IPS-NIHi7 (cell line): ENCODE measurements around the gene QRFP.

ENCODE experiments used
- DNase-seq: peaks from one replicate; pipeline ENCODE4 v3.0.0; 2012; ENCODE audit warnings: mixed read lengths; ENCODE audit errors: extremely low spot score

Gene QRFP

DNA sequence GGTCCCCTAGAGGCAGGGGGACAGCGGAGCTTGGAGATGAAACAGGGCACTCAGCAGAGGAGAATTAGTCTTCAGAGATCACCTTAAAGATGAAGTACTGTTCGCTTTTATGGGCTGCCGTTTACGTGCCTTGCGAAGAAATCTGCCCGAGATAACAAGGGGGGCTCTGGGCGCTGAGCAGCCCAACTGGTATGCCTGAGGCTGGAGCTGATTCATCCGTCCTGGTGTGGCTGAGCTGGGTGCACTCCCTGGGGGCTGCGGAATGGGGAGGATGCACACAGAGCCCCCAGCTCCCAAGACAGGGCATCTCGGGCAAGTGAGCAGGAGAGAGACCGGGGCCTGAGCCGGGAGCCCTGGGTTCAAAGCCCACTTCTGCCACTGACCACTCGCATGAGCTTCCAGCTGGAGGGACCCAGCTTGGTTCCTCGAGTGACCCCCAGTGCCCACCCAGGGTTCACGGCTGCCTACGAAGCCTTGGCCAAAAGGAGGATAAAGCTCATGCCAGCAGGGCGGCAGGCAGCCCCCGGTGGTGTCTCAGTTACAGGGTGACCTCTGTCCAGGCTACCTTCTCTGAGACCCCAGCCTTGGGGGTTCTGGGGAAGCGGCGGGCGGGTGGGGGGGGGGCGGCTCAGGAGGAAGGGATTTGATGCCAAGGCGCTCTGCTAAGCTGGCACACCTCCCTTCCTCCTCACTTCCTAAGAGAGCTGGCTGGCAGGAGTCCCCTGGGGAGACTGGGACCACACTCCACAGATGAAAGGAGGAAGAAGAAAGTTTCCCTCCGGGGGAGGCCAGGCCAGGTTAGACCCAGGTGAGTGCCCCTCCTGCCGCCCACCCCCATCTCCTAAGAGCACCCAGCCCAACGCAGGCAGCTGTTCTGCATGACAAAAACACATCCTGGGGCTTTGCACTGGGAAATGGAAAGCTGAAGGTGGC is 36.8 kb upstream of the QRFP start:
- peak; percentile 39 for DNase-seq

DNA sequence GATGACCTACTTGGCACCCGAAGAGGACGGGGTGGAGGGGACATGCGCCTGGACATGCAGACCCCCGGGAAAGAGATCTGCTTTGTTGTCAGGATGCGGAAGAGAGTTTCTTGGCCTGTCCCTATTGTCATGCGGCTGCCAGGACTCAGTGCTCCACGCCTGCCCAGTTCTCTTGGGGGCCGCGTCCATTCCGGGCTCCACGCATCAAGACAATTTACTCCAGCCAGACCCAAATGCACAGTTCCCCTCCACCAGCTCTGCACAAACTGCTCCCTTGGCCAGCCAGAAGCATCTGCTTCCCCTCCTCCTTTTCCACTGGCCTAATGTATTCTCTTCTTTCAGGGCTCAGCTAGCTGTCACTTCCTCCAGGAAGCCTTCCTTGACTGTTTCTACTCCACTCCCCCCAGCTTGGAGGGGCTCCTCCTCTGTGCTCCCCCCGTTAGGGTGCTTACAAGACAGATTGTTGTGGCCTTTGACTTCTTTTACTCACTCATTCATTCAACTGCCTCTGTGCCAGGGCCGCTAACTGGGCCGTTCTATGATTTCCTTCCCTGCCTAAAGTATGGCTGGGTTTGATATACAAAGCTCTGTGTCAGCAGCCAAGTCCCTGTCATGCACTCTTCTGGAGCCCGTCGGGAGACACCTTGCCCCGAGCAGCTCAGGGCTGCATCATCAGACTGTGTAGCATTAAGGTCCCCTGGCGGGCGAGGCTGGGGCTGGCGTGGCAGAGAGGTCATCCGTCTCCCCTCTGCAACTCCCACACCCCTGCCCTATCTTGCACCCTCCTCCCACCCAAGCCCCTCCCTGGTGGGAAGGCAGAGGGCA is 35.9 kb upstream of the QRFP start:
- peak; percentile 56 for DNase-seq

DNA sequence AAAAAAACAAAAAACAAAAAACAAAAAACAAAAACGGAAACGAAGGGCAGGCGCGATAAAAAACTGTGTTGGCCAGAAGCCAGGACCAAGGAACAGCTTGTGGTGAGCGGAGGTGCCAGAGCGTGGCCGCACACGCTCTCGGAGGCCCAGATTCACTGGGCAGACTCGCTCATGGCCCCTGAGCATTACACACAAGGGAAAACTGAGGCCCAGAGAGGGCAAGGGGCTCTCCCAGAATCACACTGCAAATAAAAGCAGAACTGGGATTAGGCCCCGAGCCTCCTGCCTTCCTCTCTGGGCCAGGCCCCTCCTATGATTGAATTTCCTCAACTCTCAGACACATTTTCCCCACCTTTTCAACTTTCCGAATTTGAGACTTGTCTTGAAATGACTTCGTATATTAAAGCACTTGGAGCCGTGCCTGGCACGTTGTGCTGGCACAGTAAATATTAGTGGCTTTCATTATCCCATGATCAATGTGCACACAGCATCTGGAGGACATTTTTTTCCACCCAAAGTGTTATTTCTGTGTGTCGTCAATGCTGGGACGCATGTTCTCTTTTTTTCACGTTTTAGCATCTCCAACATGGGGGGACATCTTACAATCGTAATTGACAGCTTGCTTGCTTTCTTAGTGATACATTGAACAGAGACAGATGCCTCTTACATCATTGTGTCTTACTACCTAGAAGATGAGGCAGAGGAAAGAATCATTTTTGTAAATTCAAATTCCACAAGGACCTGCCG is 35.1 kb upstream of the QRFP start:
- no peak for DNase-seq

DNA sequence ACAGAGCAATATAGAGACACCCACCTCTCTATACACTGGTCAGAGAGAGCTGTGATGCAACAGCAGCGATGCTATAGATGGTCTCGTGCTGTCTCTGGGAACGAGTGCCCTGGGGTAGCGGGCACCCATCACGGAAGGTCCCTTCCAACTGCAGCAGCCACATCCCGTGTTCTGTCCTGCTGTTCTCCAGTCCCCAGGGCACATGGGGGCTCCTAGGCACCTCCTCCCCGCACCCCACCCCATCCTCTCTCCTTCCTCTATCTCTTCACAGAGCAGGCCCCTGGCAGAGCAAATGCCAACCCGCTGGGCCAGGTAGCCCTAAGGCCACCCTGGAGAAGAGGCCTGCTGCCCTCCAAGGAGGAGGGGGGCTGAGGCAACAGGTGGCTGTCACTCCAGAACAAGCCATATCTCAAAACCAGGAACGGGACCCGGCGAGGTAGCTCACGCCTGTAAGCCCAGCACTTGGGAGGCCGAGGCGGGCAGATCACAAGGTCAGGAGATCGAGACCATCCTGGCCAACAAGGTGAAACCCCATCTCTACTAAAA is 34.3 kb upstream of the QRFP start:
- DNase-seq: no peak

DNA sequence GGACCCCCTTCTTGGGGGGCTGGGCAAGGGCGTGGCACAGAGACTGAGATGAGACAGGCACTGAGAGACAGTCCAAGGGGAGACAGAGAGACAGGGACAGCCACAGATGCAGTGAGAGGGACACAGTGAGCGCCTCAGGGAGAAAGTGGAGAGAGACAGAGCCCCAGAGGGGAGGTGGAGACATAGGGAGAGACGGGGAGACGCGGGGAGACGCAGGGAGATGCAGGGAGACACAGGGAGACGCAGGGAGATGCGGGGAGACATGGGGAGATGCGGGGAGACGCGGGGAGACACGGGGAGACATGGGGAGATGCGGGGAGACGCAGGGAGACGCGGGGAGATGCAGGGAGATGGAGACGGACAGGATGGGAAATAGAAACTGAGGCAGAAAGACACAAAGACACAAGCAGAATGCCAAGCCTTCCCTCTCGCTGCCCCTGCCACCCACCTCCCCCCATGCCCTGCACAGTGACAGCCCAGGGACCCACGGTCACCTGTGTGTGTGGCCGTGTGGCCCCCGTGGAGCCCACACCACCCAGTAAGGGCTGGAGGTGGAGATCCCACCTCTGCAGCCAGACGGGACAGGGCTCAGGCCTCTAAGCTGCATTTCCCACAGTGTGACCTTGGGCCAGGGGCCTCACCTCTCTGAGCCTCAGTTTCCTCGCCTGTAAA is 33.7 kb upstream of the QRFP start:
- DNase-seq: no peak

DNA sequence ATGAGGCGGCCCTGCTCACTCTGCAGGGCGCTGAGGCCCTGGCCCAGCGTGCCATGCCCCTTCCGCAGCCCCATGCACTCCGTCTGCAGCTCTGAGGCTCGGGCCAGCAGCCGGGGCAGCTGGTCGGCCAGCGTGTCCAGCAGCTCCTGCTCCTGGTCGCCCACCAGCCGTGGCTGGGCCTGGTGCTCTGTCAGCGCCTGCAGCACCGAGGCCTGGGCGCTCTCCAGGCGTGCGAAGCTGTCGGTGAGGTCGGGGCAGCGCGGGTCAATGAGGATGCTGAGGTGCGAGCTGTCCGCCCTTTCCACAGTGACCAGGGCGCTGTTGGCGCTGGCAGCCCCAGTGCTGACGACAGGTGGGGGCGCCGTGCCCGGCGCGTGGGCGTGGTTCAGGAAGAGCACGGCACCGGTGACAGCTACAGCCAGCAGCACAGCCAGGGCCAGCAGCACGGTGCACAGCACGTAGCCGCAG is 33.0 kb upstream of the QRFP start:
- no peak for DNase-seq

DNA sequence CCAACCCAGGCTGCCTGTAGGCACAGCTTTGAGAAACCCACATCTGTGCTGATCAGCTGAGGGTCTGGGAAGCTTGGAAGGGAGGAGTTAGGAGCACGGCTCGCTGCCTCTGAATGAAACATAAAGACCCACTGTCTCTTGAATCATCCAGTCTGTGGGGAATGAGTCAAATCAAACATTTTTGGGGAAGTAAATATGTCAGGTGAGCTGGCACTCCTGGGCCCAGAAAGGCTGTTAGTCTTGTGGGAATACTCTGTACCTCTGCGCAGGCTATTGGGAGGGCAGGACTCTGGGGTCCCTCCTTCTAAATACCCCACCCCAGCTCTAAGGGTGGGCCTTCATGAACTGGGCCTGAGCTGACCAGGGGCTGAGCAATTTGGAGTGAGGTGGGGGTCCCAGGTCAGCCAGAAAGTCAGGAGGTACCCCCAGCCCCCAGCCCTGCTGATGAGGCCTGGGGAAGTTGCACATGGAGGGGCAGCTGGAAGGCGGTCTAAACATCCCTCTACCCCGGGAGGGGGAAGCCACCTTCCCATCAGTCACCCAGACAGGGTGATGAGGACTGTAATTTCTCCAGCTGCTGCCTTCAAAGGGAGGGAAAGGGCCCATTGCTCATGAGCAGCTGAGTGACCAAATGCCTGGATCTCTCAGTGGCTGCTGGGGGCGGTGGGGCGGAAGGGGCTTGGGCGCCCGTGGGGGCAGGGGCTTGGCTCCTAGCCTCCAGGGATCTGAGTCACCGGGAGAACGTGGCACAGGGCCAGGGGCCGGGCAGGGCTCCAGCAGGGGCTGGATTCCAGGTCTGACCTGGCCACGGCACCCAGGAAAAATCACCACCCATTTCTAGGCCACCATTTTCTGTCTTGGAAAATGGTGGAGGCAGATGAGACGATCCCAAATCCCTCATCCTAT is 31.6 kb upstream of the QRFP start:
- DNase-seq: no peak

DNA sequence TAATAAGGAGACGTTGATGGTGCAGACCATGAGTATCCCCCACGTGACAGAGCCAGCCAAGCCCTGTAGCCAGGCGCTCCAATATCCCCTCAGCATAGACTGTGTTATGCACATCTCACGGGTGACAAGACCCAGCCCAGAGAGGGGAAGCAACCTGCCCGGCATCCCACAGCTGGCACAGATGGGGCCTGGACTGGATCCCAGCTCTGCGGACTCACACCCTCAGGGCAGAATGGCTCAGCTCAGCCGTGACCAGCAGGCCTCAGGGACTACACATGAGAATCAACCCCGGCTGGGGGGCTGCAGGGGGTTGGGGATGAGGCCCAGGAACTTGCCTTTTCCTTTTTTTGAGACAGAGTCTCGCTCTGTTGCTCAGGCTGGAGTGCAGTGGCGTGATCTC is 30.7 kb upstream of the QRFP start:
- no peak for DNase-seq

DNA sequence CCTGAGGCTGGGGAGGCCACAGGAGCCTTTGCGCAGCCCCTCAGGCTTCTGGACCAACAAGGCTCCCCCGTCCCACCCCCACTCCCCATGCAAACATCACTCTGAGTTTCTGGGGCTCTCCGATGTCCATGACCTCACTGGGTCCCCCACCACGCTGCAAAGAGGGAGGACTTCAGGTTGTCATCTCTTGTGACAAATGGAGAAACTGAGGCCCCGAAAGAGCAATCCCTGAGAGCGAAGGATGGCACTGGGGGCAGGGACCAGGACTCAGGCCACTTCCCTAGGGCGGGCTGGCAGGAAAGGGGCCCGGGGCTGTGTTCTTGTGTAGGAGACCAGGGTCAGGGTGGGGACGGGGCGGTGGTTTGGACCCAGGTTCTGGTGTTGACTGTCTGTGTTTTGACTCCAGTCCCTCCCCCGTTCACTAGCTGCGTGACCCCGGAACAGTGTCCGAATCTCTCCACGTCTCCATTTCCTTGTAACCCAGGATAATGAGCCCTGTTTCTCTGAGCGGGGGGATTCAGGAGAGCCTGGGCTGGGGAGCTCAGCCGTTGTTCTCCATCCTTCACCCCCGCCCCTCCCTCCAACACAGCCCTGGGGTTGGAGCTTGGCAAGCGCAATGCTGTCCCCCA is 28.6 kb upstream of the QRFP start:
- no peak for DNase-seq

DNA sequence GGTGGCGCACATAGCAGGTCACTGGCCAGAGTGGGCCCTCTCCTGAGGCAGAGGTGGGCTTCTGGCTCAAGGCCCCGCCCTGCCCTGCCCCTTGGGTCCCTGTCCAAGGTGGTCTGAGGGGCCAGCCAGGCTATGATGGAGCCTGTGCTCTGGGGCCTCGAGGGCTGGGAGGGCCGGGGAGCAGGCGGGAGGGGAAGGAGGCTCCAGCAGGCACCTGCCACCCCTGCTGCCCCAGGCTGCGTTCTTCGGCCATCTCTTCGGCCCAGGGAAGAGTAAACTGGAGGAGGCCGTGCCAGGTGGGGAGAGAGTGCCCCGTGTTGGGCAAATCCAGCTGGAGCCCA is 27.8 kb upstream of the QRFP start:
- DNase-seq: no peak

DNA sequence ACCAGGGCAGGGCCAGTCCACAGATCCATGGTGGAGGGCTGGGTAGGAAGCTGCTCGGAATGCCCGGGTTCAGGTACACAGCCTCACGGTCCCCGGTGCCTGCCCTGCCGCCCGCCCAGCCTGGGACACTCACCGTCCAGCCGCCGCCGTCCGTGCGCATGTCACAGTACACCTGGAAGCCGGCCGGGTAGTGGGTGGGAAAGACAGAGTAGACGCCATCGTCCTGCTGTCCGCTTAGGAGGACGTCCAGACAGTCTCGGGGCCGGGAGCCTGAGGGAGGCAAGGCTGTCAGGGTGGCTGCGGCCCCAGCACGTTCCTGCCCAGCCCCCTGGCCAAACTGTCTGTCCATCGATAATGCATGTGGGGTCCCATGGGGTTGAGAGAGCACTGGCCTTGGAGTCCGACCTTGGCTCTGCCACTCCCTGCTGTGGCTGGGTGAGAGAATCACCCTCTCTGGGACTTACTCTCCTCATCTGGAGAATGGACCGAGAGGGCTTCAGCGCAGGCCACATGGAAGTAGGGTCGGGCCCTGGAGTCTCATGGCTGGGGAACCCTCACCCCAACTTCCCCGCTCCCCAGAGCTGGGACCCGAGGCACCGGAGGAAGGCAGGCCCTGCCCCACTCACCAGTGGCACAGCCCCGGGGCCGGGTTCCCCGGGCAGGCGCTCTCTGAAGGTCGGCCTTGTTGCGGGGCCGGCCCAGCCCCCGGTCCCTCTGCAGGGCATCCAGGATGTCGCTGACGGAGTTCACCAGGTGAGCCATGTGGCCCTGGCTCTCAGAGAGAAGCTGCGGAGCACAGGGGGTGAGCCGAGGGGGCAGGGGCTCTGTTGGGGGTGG is 27.2 kb upstream of the QRFP start:
- DNase-seq: no peak

DNA sequence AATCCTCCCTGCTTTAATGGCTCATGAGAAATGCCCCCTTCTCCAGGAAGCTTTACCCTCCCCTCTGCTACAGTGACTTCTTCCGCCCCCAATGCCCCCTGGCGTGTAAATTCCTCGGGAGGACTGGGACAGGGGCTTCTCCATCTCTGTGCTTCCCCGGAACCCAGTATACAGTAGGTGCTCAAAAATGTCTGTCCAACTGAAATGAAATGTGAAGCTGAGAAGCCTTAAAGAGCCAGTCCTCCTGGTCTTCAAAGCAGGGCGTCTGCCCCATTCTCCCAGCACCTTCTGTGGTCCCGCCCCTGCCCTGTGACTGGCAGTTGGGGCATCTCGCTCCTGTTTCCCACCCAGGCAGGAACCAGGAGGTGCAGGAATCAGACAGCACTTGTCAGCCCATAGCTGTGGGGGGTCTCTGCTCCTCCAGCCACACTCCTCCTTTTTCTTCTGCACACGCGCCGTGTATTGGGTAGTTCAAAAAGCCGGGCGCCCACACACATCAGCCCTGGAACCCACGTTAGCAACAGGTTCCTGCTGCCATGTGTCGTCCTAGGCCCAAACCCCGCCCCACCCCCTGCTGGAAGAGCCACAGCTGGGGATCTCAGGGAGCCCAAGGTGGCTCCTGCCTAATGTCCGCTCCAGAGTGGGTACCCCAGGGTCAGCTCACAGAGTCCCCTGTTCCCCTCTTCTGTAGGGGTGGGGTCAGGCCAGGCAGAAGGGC is 26.4 kb upstream of the QRFP start:
- no peak for DNase-seq

DNA sequence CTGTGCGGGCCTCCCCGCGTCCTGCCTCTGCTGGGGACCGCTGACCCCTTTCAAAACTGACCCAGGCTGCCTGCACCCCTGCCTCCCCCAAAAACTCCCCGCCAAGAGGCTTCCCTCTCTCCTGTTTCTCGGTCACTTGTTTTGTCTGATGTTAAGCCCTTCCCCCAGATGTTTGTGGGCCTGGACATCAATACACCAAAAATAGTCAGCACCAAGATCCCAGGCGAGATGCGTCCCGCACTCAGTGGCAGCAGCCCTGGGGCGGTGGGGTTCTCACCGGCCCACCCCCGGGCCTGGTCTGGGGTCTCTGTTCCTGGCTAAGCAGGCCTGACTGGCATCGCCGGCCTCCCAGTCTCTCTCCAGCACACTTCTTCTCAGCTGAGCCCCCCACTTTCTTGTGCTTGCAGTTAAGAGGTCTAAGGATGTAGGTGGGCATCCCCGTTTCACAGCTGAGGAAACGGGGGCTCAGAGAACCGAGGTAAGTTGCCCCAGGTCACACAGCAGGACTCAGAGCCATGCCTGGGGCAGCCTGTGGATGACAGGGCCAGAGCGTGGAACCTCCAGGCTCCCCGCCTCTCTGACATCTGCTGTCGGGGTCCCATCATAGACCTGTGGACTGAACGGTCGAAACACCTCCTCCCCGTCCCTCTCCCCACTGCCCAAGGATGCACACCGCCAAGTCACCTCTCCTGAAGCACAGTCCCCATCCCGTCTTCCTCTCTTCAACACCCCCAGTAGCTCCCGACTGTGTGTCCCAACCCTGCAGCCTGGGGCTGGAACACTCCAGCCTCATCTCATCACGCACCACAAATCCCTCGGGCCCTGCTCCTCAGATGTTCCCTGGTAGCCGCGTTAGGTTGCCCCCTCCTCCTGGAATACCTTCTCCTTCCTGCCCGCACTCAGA is 25.6 kb upstream of the QRFP start:
- no peak for DNase-seq

DNA sequence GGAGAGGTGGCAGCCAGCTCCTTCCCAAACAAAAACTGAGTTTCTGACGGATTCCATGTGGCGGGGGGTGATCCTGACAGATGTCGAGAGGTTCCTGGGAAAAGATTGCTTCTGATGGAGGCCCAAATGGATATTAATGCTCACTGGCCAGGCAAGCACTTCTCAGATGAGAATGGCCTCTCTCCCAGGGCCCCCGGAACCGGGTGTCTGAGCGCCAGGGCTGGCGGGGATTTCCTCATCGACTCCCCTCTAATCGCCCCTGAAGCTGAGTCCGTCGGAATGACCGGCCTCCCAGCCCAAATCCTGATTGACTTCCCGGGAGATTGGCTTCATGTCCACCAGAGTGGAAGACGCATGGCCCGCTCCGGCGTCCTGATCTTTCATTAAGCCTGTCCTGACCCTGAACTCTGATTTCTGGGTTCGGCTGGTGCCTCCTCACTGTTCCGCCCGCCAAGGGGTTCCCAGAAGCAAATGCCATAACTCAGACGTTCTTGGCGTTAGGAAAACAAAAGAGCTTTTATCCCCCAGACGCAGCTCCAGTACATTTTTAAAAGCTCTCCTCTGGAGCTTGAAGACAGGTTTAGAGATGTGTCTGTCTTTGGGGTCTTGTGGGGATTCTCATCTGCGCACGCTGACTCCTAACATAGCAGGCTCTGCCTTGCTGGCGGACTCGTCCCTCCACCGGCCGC is 24.8 kb upstream of the QRFP start:
- DNase-seq: no peak

DNA sequence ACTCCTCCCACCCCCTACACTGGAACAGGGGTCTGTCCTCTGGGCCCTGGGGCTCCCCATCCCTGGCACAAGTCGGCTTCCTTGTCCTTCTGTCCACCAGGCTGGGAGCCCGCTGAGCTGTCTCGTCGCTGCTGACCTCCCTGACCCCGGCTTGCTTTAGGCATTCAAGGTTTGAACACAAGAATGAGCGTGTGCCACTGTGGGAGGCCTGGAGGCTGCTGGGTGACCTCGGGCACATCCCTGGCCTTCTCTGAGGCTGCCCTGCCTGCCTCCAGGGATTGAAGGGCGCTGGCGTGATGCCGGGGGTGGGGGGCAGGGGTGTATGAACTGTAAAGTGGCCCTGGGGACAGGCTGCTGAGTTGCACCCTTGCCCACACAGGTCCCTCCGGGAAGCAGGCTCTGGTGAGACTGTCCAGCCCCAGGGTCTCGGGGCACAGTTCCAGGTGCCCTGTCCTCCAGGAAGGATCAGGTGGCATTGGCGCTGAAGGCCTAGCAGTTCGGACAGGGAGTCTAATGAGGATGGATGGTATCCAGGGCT is 24.2 kb upstream of the QRFP start:
- DNase-seq: no peak

DNA sequence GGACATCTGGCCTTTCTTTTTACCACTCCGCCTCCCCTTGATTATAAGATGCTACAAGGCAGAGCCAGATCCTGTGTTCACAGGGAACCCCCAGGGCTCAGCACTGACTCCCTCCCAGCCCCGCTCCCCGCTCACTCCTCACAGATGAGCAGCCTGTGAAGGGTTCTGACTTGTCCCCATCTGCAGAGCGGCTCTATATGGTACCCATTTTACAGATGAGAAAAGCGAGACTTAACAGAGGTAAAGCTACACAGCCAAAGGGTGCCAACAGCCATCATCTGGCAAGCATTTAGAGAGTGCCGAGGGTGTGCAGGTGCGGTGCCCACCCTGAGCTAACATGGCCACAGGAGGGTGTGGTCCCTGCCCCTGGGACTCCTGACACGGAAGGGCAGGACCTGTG is 23.6 kb upstream of the QRFP start:
- no peak for DNase-seq
